ENCODE results near the gene TMEM263.

TMEM263 gene

GRCh38 chr12:106955377-106956047 is at the start of gene TMEM263:
Gene TMEM263 (plus strand): TSS chr12:106955907. CDS start chr12:106967117, 11,210 bp downstream.
- no peak for TF ChIP-seq CTCF (IDR thresholded peaks at IDR 0.05; ENCODE audit: low read depth, low read length)
- peak within 1 kb of the TSS; percentile 92 to 94 for H3K4me3 ChIP-seq (replicated peaks in 1 of 2; ENCODE audit: low read depth in 2 of 2, low read length in 2 of 2)
- peak; percentile 96 to 99 for DNase-seq (ENCODE audit: low read depth in 2 of 2)

GRCh38 chr12:106906715-106907114 is 49.0 kb upstream of the TMEM263 start:
- no peak overlapping the region for H3K4me3 ChIP-seq (replicated peaks in 1 of 2; ENCODE audit: low read depth in 2 of 2, low read length in 2 of 2)
- no peak for TF ChIP-seq CTCF (IDR thresholded peaks at IDR 0.05; ENCODE audit: low read depth, low read length)
- DNase-seq (ENCODE audit: low read depth in 2 of 2): no peak

GRCh38 chr12:106907411-106907810 is 48.3 kb upstream of the TMEM263 start:
- DNase-seq (ENCODE audit: low read depth in 2 of 2): no peak
- H3K4me3 ChIP-seq (replicated peaks in 1 of 2; ENCODE audit: low read depth in 2 of 2, low read length in 2 of 2): no peak overlapping the region
- TF ChIP-seq CTCF (IDR thresholded peaks at IDR 0.05; ENCODE audit: low read depth, low read length): no peak

GRCh38 chr12:106907846-106908245 is 47.9 kb upstream of the TMEM263 start:
- no peak for TF ChIP-seq CTCF (IDR thresholded peaks at IDR 0.05; ENCODE audit: low read depth, low read length)
- H3K4me3 ChIP-seq (replicated peaks in 1 of 2; ENCODE audit: low read depth in 2 of 2, low read length in 2 of 2): no peak overlapping the region
- no peak for DNase-seq (ENCODE audit: low read depth in 2 of 2)

GRCh38 chr12:106908561-106908960 is 47.1 kb upstream of the TMEM263 start:
- no peak for DNase-seq (ENCODE audit: low read depth in 2 of 2)
- no peak overlapping the region for H3K4me3 ChIP-seq (replicated peaks in 1 of 2; ENCODE audit: low read depth in 2 of 2, low read length in 2 of 2)
- no peak for TF ChIP-seq CTCF (IDR thresholded peaks at IDR 0.05; ENCODE audit: low read depth, low read length)

GRCh38 chr12:106910202-106910601 is 45.5 kb upstream of the TMEM263 start:
- DNase-seq (ENCODE audit: low read depth in 2 of 2): no peak
- TF ChIP-seq CTCF (IDR thresholded peaks at IDR 0.05; ENCODE audit: low read depth, low read length): no peak
- H3K4me3 ChIP-seq (replicated peaks in 1 of 2; ENCODE audit: low read depth in 2 of 2, low read length in 2 of 2): no peak overlapping the region

GRCh38 chr12:106911581-106911980 is 44.1 kb upstream of the TMEM263 start:
- H3K4me3 ChIP-seq (replicated peaks in 1 of 2; ENCODE audit: low read depth in 2 of 2, low read length in 2 of 2): no peak overlapping the region
- no peak for DNase-seq (ENCODE audit: low read depth in 2 of 2)
- TF ChIP-seq CTCF (IDR thresholded peaks at IDR 0.05; ENCODE audit: low read depth, low read length): no peak

All from cardiac fibroblast (primary cell).